NCI-H1105 (cell line): Measurements from ENCODE around the gene AP2M1.
A peak's percentile ranks its signal among the peaks of the same experiment; 100 is the strongest.

Experiments used
- DNase-seq: peaks from one replicate; lab custom pipeline; 2025; lab: John Stamatoyannopoulos, UW

AP2M1 gene

DNA sequence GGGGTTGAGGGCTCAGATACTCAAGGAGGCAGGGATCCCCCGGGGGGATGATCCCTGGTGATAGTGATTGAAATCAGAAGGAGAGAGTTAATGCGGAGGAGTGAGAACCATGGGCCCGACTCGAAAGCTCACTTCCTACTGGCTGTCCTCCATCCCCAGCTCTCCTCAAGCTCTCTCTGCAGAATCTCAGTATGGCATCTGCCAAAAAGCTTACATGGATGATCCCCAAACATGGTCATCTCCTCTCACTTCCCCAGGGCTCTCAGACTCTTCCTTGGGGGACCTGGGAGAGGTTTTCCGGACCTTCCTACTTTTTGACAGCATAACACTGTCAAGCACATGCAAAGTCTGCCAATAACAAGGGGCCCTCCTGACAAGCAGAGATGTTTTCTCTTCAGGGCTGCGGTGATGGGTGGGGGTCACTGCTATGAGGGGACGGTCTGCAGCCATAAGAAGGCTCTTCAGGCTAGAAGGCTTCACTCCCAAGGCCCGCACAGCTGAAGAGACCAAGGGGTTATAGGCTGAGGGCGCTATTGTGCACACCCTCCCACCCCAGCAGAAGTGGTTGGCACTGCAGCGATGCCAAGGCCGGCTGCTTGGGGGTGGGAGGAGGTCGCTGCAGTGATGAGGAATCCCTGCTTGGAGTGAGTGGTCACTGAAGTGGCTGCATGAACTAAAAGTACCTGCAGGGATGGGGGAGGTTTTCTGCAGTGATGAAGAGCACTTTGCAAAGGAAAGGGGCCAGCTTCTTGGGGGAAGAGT lies 53.9 kb downstream of the AP2M1 start:
- DNase-seq: no peak

DNA sequence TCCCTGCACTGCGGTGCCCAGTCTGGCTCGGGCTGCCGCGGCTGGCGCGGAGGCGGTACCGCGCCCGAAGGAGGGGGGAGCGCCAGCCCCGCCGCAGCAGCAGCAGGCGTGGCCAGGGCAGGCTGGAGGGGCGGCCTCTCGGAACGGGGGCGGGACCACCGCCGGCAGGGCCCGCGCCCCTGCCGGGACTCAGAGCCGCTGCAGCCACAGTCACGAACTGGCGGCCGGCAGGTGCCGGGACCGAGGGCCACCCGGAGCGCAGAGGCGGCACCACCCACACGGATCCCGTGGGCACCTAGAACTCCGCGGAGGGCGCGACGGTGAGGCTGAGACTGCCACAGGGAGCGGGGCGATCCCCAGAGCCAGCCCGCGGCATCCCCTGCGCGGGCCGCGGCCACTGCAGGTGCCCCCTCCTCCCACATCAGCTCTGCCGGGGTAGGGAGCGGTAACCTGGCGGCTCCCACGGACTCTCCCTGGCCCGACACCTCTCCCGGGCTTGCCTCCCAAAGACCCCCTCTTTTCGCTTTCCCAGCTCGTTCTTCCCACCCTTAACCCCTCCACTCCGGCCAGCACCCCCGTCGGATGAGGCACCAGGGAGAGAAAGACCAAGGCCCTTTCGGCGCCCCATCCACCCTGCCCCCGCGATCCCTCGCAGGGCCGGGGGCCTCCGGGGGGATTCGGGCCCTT lies 54.9 kb downstream of the AP2M1 start, which contains the start of gene VWA5B2:
TSS of gene VWA5B2 (plus strand) at position 192 of the 687 bp plus-strand sequence. CDS start 944 bp downstream, outside the sequence.
- peak; percentile 79 for DNase-seq

DNA sequence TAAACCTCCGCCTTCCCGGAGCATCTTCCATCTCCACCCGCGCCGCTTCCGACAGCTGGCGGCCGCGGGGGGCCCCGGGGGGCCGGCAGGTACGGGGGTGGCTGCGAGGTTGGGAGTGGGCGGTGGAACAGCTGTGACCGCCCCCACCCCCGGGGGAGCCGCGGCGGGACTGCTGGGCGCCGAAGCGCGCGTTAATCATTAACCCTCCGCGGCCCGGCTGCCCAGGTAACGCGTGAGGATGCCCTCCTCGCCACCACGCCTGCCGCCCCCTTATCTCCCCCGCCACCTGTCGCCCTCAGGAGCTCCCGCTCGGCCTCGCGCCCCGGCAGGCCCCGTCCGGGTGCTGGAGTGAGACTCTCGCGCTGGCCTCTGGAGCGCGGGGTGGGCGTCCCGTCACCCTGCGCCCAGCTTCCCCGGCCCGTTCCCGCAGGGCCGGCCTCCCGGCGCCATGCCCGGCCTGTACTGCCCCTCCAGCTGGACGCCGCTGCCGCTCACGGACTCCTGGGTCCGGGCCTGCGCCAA lies 55.5 kb downstream of the AP2M1 start:
- peak; percentile 28 for DNase-seq

DNA sequence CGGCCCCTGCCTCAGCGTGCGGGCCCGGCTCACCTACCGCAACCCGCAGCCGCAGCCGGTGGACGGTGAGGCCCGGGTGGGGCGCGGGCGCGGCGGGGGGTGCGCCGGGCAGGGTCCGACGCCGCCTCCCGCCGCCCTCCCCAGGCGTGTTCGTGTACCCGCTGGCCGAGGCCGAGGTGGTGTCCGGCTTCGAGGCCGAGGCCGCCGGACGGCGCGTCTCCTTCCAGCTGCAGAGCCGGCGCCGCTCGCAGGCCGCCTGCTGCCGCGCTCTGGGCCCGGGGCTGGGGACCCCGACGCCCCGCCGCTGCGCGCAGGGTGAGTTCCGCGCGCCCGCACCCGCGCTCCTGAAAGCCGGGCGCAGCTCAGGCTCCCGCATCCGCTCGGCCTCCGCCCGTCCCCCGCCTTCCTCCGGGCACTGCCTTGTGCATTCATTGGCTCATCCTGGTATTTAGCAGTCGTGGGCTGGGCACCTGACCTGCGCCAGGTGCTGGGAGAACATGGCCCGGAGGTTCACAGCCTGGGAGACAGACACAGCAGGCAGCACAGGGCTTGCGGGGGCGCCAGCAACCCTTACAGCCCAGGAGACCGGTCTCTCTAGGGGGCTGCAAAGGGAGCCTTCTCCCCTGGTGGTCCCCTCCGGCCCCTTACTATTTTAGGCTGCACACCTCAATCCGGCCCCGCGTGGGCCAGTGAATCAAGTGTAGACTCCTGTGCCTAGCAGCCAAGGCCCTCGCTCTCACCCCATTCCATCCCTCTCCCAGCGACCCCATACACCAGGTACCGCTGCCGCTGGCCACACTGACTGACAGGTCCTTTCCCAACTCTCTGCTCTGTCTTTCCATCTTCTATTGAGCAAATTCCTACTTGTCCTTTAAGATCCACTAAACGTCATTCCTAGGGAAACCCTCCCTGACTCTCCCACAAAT lies 56.2 kb downstream of the AP2M1 start:
- DNase-seq: peak; percentile 75

DNA sequence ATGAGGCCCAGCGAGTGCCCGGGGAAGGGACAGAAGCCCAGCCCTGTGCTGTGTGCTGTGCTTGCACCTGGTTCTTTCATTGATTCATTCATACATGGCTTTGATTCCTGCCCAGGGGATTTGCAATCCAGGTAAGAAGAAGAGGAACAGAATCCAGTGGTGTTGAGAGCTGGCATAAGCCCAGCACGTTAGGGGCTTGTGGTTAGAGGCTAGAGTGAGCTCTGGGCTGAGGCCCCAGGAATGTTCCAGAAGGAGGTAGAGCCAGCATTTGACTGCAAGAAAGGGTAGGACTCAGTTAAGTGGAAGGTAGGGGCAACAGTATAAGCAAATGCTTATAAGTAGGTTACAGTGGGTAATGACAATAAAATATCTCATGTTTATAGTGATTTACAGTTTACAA lies 57.0 kb downstream of the AP2M1 start:
- DNase-seq: no peak

DNA sequence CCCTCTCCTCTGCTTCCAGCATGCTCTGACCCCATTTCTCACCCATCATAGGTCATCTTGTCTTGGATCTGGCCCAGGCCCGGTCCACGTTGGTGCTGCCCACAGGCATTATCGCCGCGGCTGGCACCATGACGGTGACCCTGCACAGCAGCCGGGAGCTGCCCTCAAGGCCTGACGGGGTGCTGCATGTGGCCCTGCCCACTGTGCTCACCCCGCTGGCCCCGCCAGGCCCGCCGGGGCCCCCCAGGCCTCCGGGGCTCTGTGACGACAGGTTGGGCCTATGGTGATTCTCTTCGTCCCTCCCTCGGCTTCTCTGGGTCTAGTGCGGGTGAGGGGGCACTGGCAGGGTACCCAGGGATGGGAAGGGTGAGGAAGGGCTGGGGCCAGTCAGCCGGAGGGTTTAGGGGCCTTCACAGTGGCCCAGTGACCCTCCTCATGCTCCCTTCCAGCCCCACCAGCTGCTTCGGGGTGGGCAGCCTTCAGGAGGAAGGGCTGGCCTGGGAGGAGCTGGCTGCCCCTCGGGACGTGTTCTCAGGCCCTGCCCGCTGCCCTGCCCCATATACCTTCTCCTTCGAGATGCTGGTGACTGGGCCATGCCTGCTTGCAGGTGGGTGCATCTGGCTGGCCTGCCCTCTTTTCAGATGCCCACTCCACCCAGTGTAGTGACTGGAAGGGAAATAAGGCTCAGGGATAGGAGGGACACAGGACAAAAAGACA lies 58.6 kb downstream of the AP2M1 start:
- no peak for DNase-seq
